GM12892 (cell line): ENCODE data around the gene SH3RF2.

ENCODE experiments used
- POLR2A ChIP-seq: IDR thresholded peaks from 2 replicates; pipeline ENCODE4 v1.6.1; 2011; ENCODE audit warnings: low read depth, low read length, control low read depth
- TAF1 ChIP-seq: IDR thresholded peaks from 2 replicates; pipeline ENCODE4 v1.6.1; 2011; ENCODE audit warnings: low read depth, mild to moderate bottlenecking, control low read depth, low read length, borderline replicate concordance

GRCh38 chr5:146051678-146052077 lies 115.3 kb downstream of the SH3RF2 start:
- no peak for TF ChIP-seq POLR2A
- no peak for TF ChIP-seq TAF1
